Left ventricle myocardium inferior (tissue), 1 donor: ENCODE results near the gene HOXD1. TPM values are rescaled to one million over a fixed set of nuclear protein-coding genes. Genes with fewer than 3 reads are reported as not detected.

Source experiments
- DNase-seq: peaks from one replicate; pipeline ENCODE4 v3.0.0-alpha.2; 2020
- H3K27ac ChIP-seq: fragments of 200-600 bp; replicated peaks from 2 replicates; pipeline ENCODE4 v1.8.0; 2021
- H3K27me3 ChIP-seq: fragments of 200-600 bp; 2 replicates; pipeline ENCODE4 v1.8.0; 2021; ENCODE audit warnings: low read depth
- H3K36me3 ChIP-seq: fragments of 200-600 bp; 2 replicates; pipeline ENCODE4 v1.8.0; 2021
- H3K4me1 ChIP-seq: fragments of 200-600 bp; 2 replicates; pipeline ENCODE4 v1.8.0; 2021
- H3K4me3 ChIP-seq: fragments of 200-600 bp; 2 replicates; pipeline ENCODE4 v1.8.0; 2021; ENCODE audit warnings: mild to moderate bottlenecking, moderate library complexity
- H3K9me3 ChIP-seq: fragments of 200-600 bp; replicated peaks from 2 replicates; pipeline ENCODE4 v1.8.0; 2021
- intact Hi-C: fragments of 100-400 bp; cut with micrococcal nuclease; formaldehyde crosslinking; loops from one replicate; pipeline ENCODE4 v1.11.0; 2022
- total RNA-seq: library from RNA; stranded (reverse); fragmentation: NEBNext Ultra II Directional; extraction: Animal tissue kit (Norgen Biotek cat#: 25700); gene quantifications from one replicate; pipeline ENCODE4 v1.2.1, GENCODE V29; 2021
- TF ChIP-seq, protein P1 (sequence below): fragments of 200-600 bp; IDR thresholded peaks from 2 replicates; pipeline ENCODE4 v1.8.0; 2021; ENCODE audit warnings: antibody characterized with exemption, mild to moderate bottlenecking, borderline replicate concordance
- donor health status: DM: no; HTN: yes; CAD: no; lungs with severe emphysema.

Gene HOXD1
- total RNA-seq, 1 donor from 2014 or later, result not detected

GRCh38 chr2:176181551-176181950, 6.9 kb upstream of the HOXD1 start:
- Histone ChIP-seq H3K9me3 (no peaks in the 10 kb centered on the region), H3K4me1 (peaks cover 12% of the 10 kb centered on the region), H3K4me3 (no peak overlapping the region), H3K27ac (no peak overlapping the region), H3K36me3 (no peaks in the 10 kb centered on the region), H3K27me3 (peaks cover 100% of the 10 kb centered on the region)
- intact Hi-C loops, result no loop called here
- TF ChIP-seq, protein P1, sequence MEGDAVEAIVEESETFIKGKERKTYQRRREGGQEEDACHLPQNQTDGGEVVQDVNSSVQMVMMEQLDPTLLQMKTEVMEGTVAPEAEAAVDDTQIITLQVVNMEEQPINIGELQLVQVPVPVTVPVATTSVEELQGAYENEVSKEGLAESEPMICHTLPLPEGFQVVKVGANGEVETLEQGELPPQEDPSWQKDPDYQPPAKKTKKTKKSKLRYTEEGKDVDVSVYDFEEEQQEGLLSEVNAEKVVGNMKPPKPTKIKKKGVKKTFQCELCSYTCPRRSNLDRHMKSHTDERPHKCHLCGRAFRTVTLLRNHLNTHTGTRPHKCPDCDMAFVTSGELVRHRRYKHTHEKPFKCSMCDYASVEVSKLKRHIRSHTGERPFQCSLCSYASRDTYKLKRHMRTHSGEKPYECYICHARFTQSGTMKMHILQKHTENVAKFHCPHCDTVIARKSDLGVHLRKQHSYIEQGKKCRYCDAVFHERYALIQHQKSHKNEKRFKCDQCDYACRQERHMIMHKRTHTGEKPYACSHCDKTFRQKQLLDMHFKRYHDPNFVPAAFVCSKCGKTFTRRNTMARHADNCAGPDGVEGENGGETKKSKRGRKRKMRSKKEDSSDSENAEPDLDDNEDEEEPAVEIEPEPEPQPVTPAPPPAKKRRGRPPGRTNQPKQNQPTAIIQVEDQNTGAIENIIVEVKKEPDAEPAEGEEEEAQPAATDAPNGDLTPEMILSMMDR, result no peak
- no peak for DNase-seq

GRCh38 chr2:176182671-176183070, 5.8 kb upstream of the HOXD1 start:
- Histone ChIP-seq H3K27ac (no peak overlapping the region), H3K27me3 (peaks cover 100% of the 10 kb centered on the region), H3K4me1 (peaks cover 17% of the 10 kb centered on the region), H3K4me3 (no peak overlapping the region), H3K9me3 (no peaks in the 10 kb centered on the region), H3K36me3 (no peaks in the 10 kb centered on the region)
- intact Hi-C loops, result no loop called here
- TF ChIP-seq, protein P1, result no peak
- DNase-seq, result no peak

DNA sequence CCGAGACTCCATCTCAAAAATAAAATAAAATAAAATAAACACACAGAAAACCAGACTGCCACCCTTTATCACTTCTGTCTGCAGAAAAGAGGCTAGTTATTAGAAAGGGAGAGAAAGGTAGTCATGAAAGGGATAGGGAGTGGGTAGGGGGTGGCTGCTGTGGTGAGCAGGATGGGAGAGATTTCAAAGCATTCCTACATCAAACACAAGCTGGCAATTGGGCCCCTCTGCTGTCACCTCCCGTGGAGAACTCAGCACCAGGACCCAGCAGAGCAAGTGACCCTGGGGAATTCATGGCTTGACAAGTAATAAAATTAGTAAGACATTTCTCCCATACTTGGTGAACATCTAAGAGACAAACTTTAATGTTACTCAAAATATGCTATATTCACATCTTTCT, 3.7 kb upstream of the HOXD1 start:
- Histone ChIP-seq H3K9me3 (no peaks in the 10 kb centered on the region), H3K27me3 (peaks cover 100% of the 10 kb centered on the region), H3K27ac (no peak overlapping the region), H3K4me1 (peaks cover 26% of the 10 kb centered on the region), H3K4me3 (no peak overlapping the region), H3K36me3 (no peaks in the 10 kb centered on the region)
- no peak for DNase-seq
- TF ChIP-seq, protein P1, result no peak
- intact Hi-C loops, result no loop called here

DNA sequence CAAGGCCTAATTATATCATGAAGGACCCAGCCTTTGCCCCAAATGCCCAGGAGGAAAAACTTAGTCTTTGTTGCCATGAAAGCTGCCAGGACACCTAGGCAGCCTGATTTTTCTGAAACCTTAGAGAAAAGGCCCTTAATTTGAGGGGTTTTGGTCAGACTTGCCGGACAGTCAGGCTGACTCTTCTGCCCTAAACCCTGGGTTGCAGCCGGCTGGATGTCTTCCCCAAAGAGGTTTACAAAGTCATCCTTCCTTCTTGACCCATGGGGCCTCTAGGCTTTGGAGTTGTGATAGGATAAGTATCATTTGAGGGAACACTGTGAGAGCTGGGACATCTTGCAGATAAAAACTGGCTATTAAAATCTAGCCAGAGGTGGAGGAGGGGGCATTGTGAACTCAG, 2.4 kb upstream of the HOXD1 start:
- no peak for DNase-seq
- Histone ChIP-seq H3K9me3 (no peaks in the 10 kb centered on the region), H3K27ac (no peak overlapping the region), H3K4me3 (no peak overlapping the region), H3K27me3 (peaks cover 100% of the 10 kb centered on the region), H3K4me1 (peaks cover 33% of the 10 kb centered on the region), H3K36me3 (no peaks in the 10 kb centered on the region)
- TF ChIP-seq, protein P1, result no peak
- intact Hi-C loops, result no loop called here

DNA sequence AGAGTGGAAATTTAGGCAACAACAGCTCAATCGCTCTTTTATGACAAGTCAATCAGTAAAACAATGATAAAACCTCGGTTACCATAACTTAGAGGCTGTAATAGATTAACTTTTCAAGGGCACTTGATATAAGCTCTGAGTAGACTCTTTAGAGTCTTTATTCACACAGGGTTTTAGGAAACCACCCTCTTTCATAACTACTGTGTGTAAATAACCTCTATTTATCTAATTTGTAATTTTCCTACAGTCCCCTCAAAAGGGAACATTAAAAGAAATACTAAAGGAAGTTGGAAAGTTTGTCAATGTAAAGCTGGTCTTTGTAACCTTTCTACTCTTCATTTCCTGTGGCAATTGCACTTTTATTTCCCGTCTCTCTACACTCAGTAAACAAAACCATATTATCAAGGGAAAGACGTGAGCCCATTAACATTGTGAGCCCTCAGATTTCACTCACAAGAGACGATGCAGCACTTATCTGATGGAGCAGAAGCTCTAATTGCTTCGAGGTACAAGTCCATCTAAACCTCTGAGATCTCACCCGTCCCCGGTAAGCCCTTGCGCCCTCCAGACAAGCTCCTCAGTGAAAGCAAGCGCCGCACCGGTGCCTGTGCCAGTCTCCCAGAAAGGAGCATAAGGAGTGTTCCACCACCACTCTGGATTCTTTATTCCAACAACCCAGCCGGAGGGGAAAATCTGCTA, 1.1 kb upstream of the HOXD1 start:
- Histone ChIP-seq H3K27ac (no peak overlapping the region), H3K4me1 (peaks cover 33% of the 10 kb centered on the region), H3K27me3 (peaks cover 100% of the 10 kb centered on the region), H3K36me3 (no peaks in the 10 kb centered on the region), H3K9me3 (no peaks in the 10 kb centered on the region), H3K4me3 (peak overlapping the region; percentile 67)
- intact Hi-C loops, result no loop called here
- no peak for DNase-seq
- TF ChIP-seq, protein P1, result no peak
